Measurements from ENCODE around the gene KANK2. TPM values are rescaled to one million over a fixed set of nuclear protein-coding genes. Genes with fewer than 3 reads are reported as not detected.
A peak's percentile ranks its signal among the peaks of the same experiment; 100 is the strongest.

The KANK2 gene
- total and polyA plus RNA-seq, 2 experiments from 2014 or later, result 15.9 to 65.4 TPM

- ATAC-seq, result peak; percentile 91
- no peak overlapping the region for H3K4me3 Mint-ChIP-seq
Measured at GRCh38 chr19:11203194-11204075, 6.1 kb upstream of the KANK2 start.

GRCh38 chr19:11202488-11203193 lies 5.3 kb upstream of the KANK2 start:
- H3K4me3 Mint-ChIP-seq, result no peak overlapping the region
- H3K9me3 Mint-ChIP-seq, result no peaks in the 10 kb centered on the region
- Histone ChIP-seq H3K36me3 (ENCODE audit: insufficient read depth) (0 out of 2 replicates have a peak, but pooled peaks cover 3% of the 10 kb centered on the region), H3K4me3 (no peak overlapping the region), H3K4me2 (no peak overlapping the region), H3K9me2 (ENCODE audit: insufficient read depth) (no peaks in the 10 kb centered on the region), H3K27me3 (ENCODE audit: insufficient read depth) (no peaks in the 10 kb centered on the region), H3K27ac (ENCODE audit: low read depth) (no peak overlapping the region), H3K4me1 (ENCODE audit: insufficient read depth) (no peaks in the 10 kb centered on the region; the same call in 1 of the 2 replicates), H4K20me1 (replicated peaks; ENCODE audit: insufficient read depth) (no peaks in the 10 kb centered on the region), H3F3A (replicated peaks; ENCODE audit: low read depth) (peaks cover 27% of the 10 kb centered on the region), H3K79me2 (replicated peaks; ENCODE audit: insufficient read depth) (no peaks in the 10 kb centered on the region), H2AFZ (no peak overlapping the region)
- peaks cover 10% of the 10 kb centered on the region; the same call in 2 of the 3 replicates for H3K36me3 Mint-ChIP-seq (ENCODE audit: low read depth)
- no peak for ATAC-seq
- H3K27ac Mint-ChIP-seq, result no peak overlapping the region
- peaks cover 9% of the 10 kb centered on the region for H3K27me3 Mint-ChIP-seq (ENCODE audit: insufficient read depth, low read depth, poor library complexity)
- peaks cover 3% of the 10 kb centered on the region; the same call in 2 of the 3 replicates for H3K4me1 Mint-ChIP-seq
- DNase-seq (ENCODE audit: low spot score), result no peak
- TF ChIP-seq ZNF331 (CRISPR knock-in tag; IDR thresholded peaks at IDR 0.05; ENCODE audit: low read depth) (no peak), CTCF (conservative IDR thresholded peaks at IDR 0.05; ENCODE audit: low read depth in 2 of 2) (no peak), EZH2phosphoT487 (IDR thresholded peaks at IDR 0.05; ENCODE audit: unreplicated experiment) (no peak)
- TF ChIP-seq, protein P1, sequence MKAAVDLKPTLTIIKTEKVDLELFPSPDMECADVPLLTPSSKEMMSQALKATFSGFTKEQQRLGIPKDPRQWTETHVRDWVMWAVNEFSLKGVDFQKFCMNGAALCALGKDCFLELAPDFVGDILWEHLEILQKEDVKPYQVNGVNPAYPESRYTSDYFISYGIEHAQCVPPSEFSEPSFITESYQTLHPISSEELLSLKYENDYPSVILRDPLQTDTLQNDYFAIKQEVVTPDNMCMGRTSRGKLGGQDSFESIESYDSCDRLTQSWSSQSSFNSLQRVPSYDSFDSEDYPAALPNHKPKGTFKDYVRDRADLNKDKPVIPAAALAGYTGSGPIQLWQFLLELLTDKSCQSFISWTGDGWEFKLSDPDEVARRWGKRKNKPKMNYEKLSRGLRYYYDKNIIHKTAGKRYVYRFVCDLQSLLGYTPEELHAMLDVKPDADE (IDR thresholded peaks at IDR 0.05), result no peak

More at GRCh38 chr19:11203194-11204075, 6.1 kb upstream of the KANK2 start:
- H3K27ac Mint-ChIP-seq, result no peak overlapping the region
- Histone ChIP-seq H3K4me1 (ENCODE audit: insufficient read depth) (no peaks in the 10 kb centered on the region; the same call in 1 of the 2 replicates), H2AFZ (no peak overlapping the region), H3K9me2 (ENCODE audit: insufficient read depth) (no peaks in the 10 kb centered on the region), H3K27me3 (ENCODE audit: insufficient read depth) (no peaks in the 10 kb centered on the region), H3K79me2 (replicated peaks; ENCODE audit: insufficient read depth) (no peaks in the 10 kb centered on the region), H3K4me3 (no peak overlapping the region), H4K20me1 (replicated peaks; ENCODE audit: insufficient read depth) (0 out of 2 replicates have a peak, but pooled peaks cover 3% of the 10 kb centered on the region), H3K36me3 (ENCODE audit: insufficient read depth) (0 out of 2 replicates have a peak, but pooled peaks cover 3% of the 10 kb centered on the region), H3K27ac (ENCODE audit: low read depth) (no peak overlapping the region; the same call in 1 of the 2 replicates), H3K4me2 (no peak overlapping the region), H3F3A (replicated peaks; ENCODE audit: low read depth) (peaks cover 21% of the 10 kb centered on the region)
- peaks cover 3% of the 10 kb centered on the region; the same call in 2 of the 3 replicates for H3K4me1 Mint-ChIP-seq
- H3K9me3 Mint-ChIP-seq, result no peaks in the 10 kb centered on the region
- H3K27me3 Mint-ChIP-seq (ENCODE audit: insufficient read depth, low read depth, poor library complexity), result peaks cover 6% of the 10 kb centered on the region
- TF ChIP-seq CTCF (conservative IDR thresholded peaks at IDR 0.05; ENCODE audit: low read depth in 2 of 2) (peak; percentile 60 to 90), ZNF114 (CRISPR knock-in tag; IDR thresholded peaks at IDR 0.05) (no peak)
- DNase-seq (ENCODE audit: low spot score), result peak; percentile 77
- H3K36me3 Mint-ChIP-seq (ENCODE audit: low read depth), result peaks cover 10% of the 10 kb centered on the region

Data from GM23338 (cell line).